Pancreas (tissue), 10 donors: ENCODE data around the gene NXPH1. TPM values are rescaled to one million over a fixed set of nuclear protein-coding genes. Genes with fewer than 3 reads are reported as not detected.
A peak's percentile ranks its signal among the peaks of the same experiment; 100 is the strongest.

Source experiments
- ATAC-seq, 4 donors: fragments of 200-7000 bp; cut with Tn5 transposase; one replicate each; pipeline versions ENCODE4 v1.8.0 to v1.9.1; 2020; ENCODE audit warnings: mild to moderate bottlenecking in 4 of 4, moderate library complexity in 4 of 4
- DNase-seq, 6 donors: peaks; one replicate each; pipeline ENCODE4 v3.0.0-alpha.2; 2020
- FAIRE-seq: peaks from 2 replicates; lab custom pipeline; 2012; peaks lifted over from hg19 to GRCh38; lab: Jason Lieb, UNC
- H3K27ac ChIP-seq, 4 donors: fragments of 200-600 bp; sonication (generic); 1 replicate in 3 of 4; 2 replicates in 1 of 4; pipeline versions ENCODE4 v1.5.0 to v1.8.0; 2020
- H3K27me3 ChIP-seq, 4 donors: fragments of 200-600 bp; one replicate each; pipeline ENCODE4 v1.8.0; 2021
- H3K36me3 ChIP-seq, 3 donors: fragments of 200-600 bp; sonication (generic) in 1 of 3; one replicate each; pipeline versions ENCODE4 v1.5.0 to v1.8.0; 2020 to 2021
- H3K4me1 ChIP-seq, 3 donors: fragments of 200-600 bp; one replicate each; pipeline ENCODE4 v1.8.0; 2021
- H3K4me3 ChIP-seq, 4 donors: fragments of 200-600 bp; sonication (generic) in 2 of 4; one replicate each; pipeline versions ENCODE4 v1.5.0 to v1.8.0; 2020 to 2021
- H3K9me3 ChIP-seq, 4 donors: fragments of 200-600 bp; one replicate each; pipeline ENCODE4 v1.8.0; 2021
- WGBS, 2 donors: extraction: QIAGEN DNeasy Blood & Tissue Kit; methylation state at CpG; one replicate each; pipeline ENCODE4 v1.1.7; 2013; 5-methylcytosine and 5-hydroxymethylcytosine counted together
- intact Hi-C, 3 donors: fragments of 100-400 bp; cut with DNase I; formaldehyde crosslinking; loops; one replicate each; pipeline versions ENCODE4 v1.11.1 to v1.14.2; 2022
- polyA plus RNA-seq, 2 donors: library from polyadenylated mRNA; stranded (reverse); fragments of 200-250 nt; gene quantifications; one replicate each; pipeline ENCODE4 v1.2.3, GENCODE V29; 2013
- total RNA-seq, 6 donors: library from RNA; stranded (reverse); fragmentation: NEBNext Ultra II Directional in 4 of 6; extraction: Animal tissue kit (Norgen Biotek cat#: 25700) in 4 of 6; gene quantifications; one replicate each; pipeline versions ENCODE4 v1.2.1 to v1.2.4, GENCODE V29; 2021 to 2023
- TF ChIP-seq, protein P1 (sequence below), 4 donors: fragments of 200-600 bp; sonication (generic) in 3 of 4; IDR thresholded peaks; one replicate each; pipeline versions ENCODE4 v1.5.0 to v1.8.0; 2021; ENCODE audit warnings: antibody characterized with exemption in 4 of 4
- donor health status: healthy with polysubstance abuse.
- donor health status: DM: no; HTN: no; CAD: no; lungs with moderate emphysema.
- donor health status: DM: no; HTN: no; CAD: no.
- donor health status: control.
- donor health status: control.
- donor health status: Bipolar disorder and iron deficiency.
- donor health status: DM: yes; HTN: yes; CAD: no.
- donor health status: DM: no; HTN: no; CAD: no.
- donor health status: DM: no; HTN: no; CAD: no.
- donor health status: DM: yes; HTN: yes; CAD: no.

The NXPH1 gene
- total RNA-seq: not detected
- not detected for polyA plus RNA-seq

DNA sequence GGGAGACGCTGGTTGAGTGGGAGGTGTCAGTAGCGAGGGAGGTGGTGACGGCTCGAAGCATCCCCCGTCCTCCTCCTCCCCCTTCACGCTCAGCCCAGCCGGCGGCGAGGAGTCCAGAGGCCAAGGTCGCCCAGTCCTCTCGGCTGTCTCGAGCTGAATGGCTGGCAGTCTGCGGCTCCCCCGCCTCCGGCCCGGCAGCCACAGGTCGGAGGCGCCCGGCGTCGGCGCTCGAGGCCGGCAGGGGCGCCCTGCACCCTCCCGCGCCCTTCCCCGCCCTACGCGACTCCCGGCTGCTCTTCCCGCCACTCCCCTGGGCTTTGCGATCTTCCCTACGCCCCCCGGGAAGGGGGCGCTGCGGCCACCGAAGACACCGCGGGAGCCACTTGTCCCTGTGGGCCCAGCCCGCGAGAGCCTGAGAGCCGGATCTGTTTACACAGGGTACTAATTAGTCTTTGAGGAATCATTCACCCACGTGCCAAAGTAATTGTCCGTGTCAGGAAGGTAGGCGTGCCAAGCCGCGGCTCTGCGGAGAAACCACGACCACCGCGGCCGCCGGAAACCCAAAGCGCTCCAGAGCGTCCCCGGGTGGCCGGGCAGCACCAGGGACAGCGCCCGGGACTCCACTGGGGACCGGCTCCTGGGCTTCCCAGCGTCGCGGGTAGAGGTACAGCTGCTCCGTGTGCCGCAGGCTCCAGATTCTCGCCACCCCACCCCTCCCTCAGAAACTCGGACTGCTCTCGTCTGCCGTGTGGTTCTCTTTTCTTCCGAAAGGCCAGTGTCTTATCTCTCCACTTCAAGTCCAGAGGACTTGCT lies at the start of gene NXPH1:
Gene NXPH1, plus strand, starts transcription at position 133 of the 813 bp plus-strand sequence.
- H3K36me3 ChIP-seq: no peaks in the 10 kb centered on the region
- H3K9me3 ChIP-seq: no peaks in the 10 kb centered on the region
- peaks cover 0 to 35% (median 14%) of the 10 kb centered on the region in 4 donors for H3K27me3 ChIP-seq
- intact Hi-C loops: loop anchor here in 1 of 3 donors (10.0 kb wide), 1 partner anchor 291 kb away; no protein-coding TSS in a partner anchor
- WGBS, 2 donors: 1% methylated on average over 62 to 71 of the region's 71 CpGs
- TF ChIP-seq, protein P1, sequence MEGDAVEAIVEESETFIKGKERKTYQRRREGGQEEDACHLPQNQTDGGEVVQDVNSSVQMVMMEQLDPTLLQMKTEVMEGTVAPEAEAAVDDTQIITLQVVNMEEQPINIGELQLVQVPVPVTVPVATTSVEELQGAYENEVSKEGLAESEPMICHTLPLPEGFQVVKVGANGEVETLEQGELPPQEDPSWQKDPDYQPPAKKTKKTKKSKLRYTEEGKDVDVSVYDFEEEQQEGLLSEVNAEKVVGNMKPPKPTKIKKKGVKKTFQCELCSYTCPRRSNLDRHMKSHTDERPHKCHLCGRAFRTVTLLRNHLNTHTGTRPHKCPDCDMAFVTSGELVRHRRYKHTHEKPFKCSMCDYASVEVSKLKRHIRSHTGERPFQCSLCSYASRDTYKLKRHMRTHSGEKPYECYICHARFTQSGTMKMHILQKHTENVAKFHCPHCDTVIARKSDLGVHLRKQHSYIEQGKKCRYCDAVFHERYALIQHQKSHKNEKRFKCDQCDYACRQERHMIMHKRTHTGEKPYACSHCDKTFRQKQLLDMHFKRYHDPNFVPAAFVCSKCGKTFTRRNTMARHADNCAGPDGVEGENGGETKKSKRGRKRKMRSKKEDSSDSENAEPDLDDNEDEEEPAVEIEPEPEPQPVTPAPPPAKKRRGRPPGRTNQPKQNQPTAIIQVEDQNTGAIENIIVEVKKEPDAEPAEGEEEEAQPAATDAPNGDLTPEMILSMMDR (IDR thresholded peaks at IDR 0.05): no peak
- H3K4me1 ChIP-seq: peaks cover 3 to 7% (median 4%) of the 10 kb centered on the region in 3 donors
- FAIRE-seq (no peak), DNase-seq (peak in 4 of 6 donors; percentile 25 to 76 (median 56)), ATAC-seq (peak; percentile 61 to 91 (median 82))
- no peak within 1 kb of the TSS for H3K4me3 ChIP-seq
- H3K27ac ChIP-seq: no peak within 1 kb of the TSS

DNA sequence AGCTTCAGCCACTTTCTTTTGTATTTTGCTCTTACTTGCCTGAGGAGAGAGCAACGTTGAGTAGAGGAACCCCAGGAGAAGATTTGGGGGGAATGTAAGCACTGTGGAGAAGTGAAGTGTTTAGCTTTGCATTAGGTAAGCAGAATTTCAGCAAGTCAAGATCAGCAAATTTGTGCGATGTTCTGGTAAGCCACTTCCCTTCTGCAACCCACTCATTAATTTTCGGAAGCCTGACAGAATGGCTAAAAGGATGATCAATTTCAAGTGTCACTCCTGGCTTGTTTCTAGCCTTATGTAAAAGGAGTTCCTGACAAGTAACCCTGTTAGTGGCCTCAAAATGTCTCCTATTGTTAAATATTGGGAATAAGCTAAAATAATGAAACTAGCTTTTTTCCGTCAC lies 48.5 kb upstream of the NXPH1 start:
- Histone ChIP-seq H3K27ac (no peak overlapping the region), H3K4me1 (no peaks in the 10 kb centered on the region), H3K9me3 (no peaks in the 10 kb centered on the region), H3K27me3 (no peaks in the 10 kb centered on the region), H3K4me3 (no peak overlapping the region), H3K36me3 (no peaks in the 10 kb centered on the region)
- ATAC-seq: no peak
- TF ChIP-seq, protein P1 (IDR thresholded peaks at IDR 0.05): no peak
- no peak for FAIRE-seq
- 46 to 58% methylated on average over 4 of the region's 4 CpGs for WGBS, 2 donors
- no peak for DNase-seq
- intact Hi-C loops: no loop called here

DNA sequence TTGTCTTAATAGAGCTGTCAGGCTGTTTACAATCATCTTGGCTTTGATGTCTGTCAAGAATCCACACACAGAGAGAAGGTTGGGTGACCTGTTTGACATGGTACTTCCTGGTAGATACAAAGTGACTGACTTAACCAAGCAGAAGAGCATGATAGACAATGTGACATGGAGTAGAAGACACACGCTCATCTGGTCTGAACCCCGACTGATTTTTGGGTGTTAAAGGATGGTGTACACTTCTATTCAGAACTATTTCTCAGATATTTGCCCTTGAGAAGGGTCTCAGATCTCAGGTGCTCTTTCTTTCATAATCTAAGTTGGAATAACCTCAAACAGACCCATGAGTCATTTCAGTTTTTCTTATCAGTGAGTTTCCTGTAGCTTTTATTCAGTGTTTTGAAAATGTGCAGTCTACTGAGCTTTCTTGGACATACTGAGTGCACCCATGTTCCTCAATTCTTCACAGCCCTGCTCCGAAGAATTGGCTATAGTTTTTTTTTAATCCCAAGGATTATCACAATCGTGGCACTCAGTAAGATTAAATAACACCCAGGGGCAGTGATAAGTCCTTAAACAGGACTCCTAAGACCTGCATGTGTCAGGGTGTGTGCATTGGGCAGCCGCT lies 46.4 kb upstream of the NXPH1 start:
- H3K9me3 ChIP-seq: no peaks in the 10 kb centered on the region
- no peak overlapping the region for H3K27ac ChIP-seq
- TF ChIP-seq, protein P1 (IDR thresholded peaks at IDR 0.05): no peak
- DNase-seq (no peak), FAIRE-seq (no peak), ATAC-seq (peak in 3 of 4 donors; percentile 34 to 80 (median 79))
- H3K4me1 ChIP-seq: no peaks in the 10 kb centered on the region
- intact Hi-C loops: no loop called here
- WGBS, 2 donors: 43 to 48% methylated on average over 5 of the region's 5 CpGs
- H3K4me3 ChIP-seq: no peak overlapping the region
- peaks cover 0 to 3% (median 0%) of the 10 kb centered on the region in 4 donors for H3K27me3 ChIP-seq
- no peaks in the 10 kb centered on the region for H3K36me3 ChIP-seq

DNA sequence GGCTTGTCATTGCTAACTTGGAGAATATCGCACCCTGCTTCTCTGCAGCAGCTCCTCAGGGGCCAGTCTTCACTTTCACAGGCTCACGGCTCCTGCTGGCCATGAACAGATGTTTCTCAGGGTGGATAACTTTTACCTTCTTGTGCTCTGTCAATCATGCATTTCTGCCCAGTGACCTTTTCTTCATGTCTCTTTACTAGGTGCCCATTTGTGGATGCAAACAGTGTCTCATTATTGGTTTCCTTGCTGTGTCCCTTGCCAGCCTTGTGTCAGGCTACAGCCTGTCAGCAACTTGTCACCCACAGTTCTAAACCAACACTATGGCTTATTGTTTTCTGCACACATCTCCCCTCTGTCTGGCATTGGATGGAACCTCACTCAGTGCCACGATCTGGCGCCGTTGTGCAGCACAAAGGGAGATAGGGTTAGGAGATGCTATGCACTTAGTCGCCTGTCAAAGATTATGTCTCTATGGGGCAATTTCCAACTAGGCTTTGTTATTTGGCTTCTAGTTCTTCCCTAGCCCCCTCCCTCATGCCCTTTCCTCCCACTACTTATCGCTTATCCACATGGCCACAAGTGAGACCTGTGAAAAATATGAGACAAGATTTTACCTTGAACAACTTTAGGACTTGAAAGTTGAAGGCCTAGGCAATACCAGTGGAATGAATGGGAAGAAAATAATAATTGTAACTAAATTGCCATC lies 45.7 kb upstream of the NXPH1 start:
- WGBS, 2 donors: 76 to 84% methylated on average over 7 of the region's 7 CpGs
- intact Hi-C loops: no loop called here
- FAIRE-seq (no peak), DNase-seq (no peak), ATAC-seq (peak in 1 of 4 donors; percentile 26)
- no peak overlapping the region for H3K4me3 ChIP-seq
- H3K36me3 ChIP-seq: no peaks in the 10 kb centered on the region
- no peaks in the 10 kb centered on the region for H3K4me1 ChIP-seq
- no peaks in the 10 kb centered on the region for H3K9me3 ChIP-seq
- H3K27ac ChIP-seq: no peak overlapping the region
- H3K27me3 ChIP-seq: peaks cover 0 to 3% (median 0%) of the 10 kb centered on the region in 4 donors
- TF ChIP-seq, protein P1 (IDR thresholded peaks at IDR 0.05): no peak
